Subcutaneous adipose tissue (tissue), 4 donors: ENCODE data around the gene ETS1. TPM values are rescaled to one million over a fixed set of nuclear protein-coding genes. Genes with fewer than 3 reads are reported as not detected.

ENCODE experiments used
- CTCF ChIP-seq: fragments of 450-650 bp; IDR thresholded peaks from one replicate; pipeline ENCODE4 v1.5.1; 2016; ENCODE audit warnings: low read depth, mild to moderate bottlenecking, control low read depth, antibody characterized with exemption, moderate library complexity
- total RNA-seq, 4 donors: library from RNA; depleted of rRNA; stranded (reverse); fragments of >200 nt; gene quantifications; one replicate each; pipeline ENCODE4 v1.1.0, GENCODE V29; 2016

ETS1 gene
- total RNA-seq, 4 donors from 2014 or later, result 57.6 to 149 (median 96.7) TPM

- TF ChIP-seq CTCF, result no peak
These were observed 110.1 kb downstream of the ETS1 start for GRCh38 chr11:128477278-128477677.

GRCh38 chr11:128476729-128477128 is 110.6 kb downstream of the ETS1 start:
- TF ChIP-seq CTCF, result no peak

DNA sequence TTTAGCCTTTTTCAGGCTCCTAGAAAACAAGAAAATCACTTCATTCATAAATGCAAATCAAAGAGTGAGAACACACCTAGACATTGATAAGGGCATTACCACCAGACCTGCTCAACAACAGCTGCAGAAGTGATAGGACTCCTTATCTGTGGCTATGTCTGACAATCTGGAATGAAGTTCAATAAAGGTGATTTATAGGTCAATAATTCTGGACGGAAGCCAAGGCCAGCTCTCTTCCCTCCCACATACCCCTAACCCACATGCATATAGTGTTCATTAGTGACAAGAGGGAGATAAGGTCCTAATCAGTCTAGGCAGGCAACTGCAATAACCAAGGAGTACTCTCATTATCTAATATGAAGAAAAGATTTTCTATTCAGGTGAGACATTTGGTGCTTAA is 111.3 kb downstream of the ETS1 start:
- no peak for TF ChIP-seq CTCF

GRCh38 chr11:128474036-128474874 is 113.1 kb downstream of the ETS1 start:
- TF ChIP-seq CTCF, result no peak

DNA sequence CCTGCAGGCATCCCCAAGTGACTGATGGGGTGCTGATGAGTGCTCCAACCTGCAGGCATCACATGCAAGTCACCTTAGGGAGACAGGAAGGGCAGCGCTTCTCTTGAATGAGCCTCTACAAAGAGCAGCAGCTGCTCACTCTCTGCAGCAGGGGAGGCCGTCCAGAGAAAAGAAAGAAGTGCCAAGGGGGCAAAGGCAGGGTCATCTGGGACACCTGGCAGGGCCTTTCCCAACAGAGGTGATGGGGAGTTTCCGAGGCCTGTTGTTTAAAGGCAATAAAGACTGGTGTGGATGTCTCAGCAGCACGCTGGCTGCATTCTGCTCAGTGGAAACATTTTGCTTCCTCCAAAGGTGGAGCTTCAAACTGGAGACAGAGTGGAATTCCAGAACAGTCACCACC is 113.7 kb downstream of the ETS1 start:
- no peak for TF ChIP-seq CTCF

GRCh38 chr11:128472128-128473089 is 114.9 kb downstream of the ETS1 start:
- TF ChIP-seq CTCF, result no peak

- no peak for TF ChIP-seq CTCF
These were observed 116.2 kb downstream of the ETS1 start for GRCh38 chr11:128471138-128471661.
